GM18505 (cell line): ENCODE measurements around the gene ZMIZ2.

Experiments used
- ATAC-seq: cut with Tn5 transposase; IDR thresholded peaks from one replicate; pipeline ENCODE4 v1.9.1; 2021; ENCODE audit not compliant: unreplicated experiment
- POLR2A ChIP-seq: IDR thresholded peaks from 4 replicates; pipeline ENCODE4 v1.6.1; 2011; ENCODE audit warnings: borderline replicate concordance; ENCODE audit not compliant: insufficient read depth, insufficient read length; ENCODE audit errors: extremely low read depth

Gene ZMIZ2

DNA sequence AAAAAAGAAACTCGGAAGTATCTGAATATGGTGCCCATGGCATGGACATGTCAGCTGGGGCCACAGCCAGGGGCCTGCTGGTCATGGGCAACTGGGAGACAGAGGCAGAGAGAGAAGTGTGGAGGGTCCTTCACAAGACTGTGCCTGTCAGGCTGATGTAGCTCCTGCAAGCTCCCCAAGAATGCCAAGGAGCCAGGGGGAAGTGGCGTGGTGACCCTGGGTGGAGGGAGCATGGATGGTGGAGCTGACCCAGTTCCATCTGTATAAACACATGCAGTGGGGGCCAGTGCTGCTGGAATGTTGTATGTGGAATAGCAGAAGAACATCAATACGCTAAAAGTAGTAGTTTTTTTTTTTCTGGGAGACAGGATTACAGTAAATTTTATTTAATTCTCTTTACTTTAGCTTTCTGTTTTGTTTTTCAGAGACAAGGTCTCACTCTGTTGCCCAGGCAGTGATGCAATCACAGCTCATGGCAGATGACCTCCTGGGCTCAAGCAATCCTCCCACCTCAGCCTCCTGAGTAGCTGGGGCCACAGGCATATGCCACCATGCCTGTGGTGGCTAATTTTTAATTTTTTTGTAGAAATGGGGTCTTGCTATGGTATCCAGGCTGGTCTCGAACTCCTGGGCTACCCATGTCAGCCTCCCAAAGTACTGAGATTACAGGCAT, 10.5 kb upstream of the ZMIZ2 start:
- ATAC-seq = no peak
- TF ChIP-seq POLR2A = no peak

DNA sequence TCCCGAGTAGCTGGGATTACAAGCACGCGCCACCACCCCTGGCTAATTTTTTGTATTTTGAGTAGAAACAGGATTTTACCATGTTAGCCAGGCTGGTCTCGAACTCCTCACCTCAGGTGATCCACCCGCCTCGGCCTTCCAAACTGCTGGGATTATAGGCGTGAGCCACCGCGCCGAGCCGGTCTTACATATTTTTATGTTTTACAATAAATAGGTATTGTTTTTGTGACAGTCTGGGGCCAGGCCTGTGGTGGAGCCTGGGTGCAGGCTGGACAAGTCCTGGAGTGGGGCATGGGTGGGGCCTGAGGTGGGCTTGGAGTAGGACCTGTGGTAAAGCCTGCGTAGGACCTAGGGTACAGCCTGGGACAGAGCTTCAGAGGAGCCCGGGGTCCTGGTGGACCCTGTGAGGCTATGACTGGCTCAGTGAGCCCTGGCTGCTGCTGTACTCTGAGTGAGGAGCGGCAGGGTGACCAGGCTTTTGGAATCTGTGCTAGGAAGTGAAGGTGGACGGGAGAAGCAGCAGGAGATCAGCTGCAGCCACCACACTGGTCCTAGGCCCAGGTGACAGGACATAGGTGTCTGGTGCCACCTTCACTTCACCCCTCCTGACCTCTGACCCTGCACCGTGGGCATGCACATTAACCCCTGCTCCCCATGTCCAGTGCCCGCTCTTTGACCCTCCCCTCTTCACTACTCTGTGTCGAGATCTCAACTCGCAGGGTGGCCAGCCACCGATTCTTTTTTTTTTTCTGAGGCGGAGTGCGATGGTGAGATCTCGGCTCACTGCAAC, 9.6 kb upstream of the ZMIZ2 start:
- no peak for ATAC-seq
- no peak for TF ChIP-seq POLR2A

DNA sequence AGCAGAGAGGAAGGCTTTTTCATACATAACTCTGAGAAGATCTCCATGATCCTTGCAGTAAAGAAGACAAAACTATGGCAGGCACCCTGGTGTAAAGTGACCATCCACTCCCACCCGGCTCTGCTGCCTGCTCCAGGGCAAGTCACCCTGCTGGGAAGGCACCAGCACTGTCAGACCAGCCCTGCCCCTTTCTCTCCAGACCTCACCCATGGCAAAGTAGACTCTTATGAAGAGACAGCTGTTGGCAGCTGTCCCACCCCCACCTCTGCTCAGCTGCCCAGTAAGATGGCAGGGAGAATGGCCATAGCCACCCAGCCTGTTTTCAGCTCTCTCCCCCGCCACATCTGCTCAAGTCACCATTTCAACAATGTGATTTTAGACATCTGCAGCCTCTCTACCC, 8.6 kb upstream of the ZMIZ2 start:
- no peak for TF ChIP-seq POLR2A
- ATAC-seq = no peak

DNA sequence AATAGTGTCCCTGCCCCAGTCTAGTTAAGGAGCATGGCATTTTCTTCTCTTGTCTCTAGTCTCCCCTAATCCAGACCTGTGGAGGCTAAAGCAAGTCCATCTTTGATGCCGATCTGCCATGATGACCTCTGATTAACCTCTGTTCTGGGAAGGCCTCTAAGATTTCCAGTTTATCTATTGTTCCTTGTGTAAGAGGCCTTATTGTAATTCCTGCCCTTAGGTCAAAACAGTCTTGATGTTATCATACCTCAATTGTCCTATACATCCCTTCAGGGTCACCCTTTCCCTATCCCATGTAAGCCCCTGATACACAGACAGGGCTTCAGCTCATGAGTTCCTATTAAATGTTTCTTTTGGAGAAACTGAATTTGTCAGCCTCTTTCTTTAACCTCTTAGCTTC, 4.9 kb upstream of the ZMIZ2 start:
- TF ChIP-seq POLR2A = no peak

DNA sequence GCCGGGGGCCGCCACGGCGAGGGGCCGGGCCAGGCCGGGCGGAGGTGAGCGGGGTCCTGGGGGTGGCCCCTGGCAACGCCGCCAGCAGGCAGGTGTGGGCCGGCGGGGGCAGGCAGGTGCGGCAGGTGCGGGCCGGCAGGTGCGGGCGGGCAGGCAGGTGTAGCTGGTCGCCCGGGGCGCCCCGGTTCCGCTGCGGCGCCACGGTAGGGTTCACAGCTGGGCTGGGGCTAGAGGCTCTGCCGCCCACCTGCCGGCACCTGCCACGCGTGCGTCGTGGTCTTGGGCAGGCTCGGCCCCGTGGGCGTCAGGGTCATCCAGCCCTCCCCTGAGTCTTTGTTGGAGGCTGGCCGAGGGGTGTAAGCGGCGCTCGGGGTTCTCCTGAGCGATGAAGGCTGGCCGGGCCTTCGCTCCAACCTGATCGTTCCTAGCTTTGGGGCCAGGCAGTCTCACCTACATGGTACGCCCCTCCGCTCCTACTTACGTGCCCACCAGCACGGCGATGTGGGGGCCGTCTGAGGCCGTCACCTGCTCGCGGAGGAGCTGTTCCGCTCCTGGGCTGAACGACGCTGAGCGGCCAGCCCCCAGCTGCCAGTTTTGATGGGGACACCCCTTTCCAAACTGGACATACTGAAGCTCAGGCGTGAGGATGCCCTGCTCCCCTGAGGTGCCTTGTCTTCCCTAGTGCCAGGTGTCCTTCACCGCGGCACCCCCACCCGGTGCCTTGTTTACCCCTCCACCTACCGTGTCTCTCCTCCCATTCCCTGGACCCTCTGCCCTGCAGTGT, 493 bp downstream of the ZMIZ2 start:
- TF ChIP-seq POLR2A = no peak
- ATAC-seq = peak; percentile 9

More for the DNA sequence above, 4.9 kb upstream of the ZMIZ2 start:
- ATAC-seq = no peak

DNA sequence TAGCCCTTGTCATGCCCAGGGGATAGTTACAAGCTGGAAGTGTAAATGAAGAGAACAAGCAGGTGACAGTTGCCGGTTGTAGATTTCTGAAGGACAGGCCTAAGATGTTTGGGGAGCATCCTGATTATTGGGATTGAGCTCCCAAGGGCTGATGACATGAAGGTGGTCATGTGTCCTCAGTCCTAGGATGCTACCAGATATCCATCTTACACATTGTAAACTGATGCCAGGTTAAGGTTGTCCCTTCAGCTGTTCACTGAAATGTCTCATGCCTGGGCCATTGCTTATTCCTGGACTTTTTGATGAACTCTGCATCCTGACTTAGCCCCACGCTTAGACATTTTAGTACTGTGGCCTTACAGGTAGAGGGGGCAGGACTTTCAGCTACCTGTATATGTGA, 1.3 kb downstream of the ZMIZ2 start:
- no peak for ATAC-seq
- no peak for TF ChIP-seq POLR2A

DNA sequence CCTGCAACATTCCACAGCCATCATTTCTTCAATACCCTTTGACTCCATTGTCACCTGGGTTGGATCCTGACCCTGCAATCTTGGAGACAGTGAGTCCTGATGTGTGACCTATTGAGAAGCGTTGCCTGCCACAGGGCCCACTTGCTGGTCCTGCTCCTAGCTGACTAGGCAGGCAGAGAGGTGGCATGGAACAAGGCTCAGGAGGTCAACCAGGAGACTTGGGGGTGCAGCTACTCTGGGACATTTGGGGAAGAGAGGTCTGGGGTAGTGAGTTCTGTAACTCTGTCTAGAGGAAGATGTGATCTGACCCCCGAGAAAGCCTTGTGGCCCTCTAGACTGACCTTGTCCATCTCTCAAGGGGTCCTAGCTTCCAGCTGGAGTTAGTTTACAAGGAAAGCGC, 1.8 kb downstream of the ZMIZ2 start:
- ATAC-seq = no peak
- no peak for TF ChIP-seq POLR2A

DNA sequence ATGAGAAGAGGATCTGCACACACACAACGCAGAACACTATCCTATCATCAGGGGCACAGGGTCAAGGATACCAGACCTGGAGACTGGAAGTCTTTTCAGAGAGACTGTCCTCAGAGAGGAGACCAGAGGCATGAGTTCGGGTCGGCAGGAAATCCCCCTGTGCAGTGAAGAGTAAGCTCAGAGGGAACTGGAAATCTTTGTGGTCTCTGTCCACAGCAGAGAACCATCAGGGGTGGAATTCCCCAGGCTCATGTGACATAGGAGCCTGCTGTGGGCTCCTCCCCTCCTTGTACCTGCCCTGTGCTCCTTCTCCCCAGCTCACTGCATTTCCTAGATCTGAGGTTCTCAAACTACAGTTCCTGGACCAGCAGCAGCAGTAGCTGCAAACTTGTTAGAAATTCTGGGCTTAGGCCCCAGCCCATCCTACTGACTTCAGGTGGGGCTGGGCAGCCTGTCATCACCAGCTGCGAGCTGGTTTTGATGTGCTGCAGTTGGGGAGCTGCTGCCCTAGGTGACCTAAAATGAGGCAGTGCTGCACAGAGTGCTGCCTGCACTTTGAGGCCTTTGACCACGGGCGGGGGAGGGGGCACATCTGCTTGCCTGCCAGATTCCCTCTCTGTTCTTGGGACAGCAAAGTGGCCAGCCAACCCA, 2.4 kb downstream of the ZMIZ2 start:
- peak; percentile 58 for TF ChIP-seq POLR2A
- peak; percentile 49 for ATAC-seq

DNA sequence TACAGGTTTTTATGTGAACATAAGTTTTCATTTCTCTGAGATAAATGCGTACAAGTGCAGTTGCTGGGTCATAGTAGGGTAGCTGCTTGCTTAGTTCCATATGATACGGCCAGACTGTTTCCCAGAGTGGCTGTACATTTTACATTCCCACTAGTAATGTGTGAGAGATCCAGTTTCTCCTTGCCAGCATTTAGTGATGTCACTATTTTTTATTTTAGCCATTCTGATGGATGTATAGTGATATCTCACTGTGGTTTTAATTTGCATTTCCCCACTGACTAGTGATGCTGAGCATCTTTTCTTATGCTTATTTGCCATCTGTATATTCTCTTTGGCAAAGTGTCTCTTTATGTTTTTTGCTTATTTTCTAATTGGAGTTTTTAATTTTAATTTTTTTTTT, 4.2 kb downstream of the ZMIZ2 start:
- no peak for TF ChIP-seq POLR2A
- no peak for ATAC-seq

DNA sequence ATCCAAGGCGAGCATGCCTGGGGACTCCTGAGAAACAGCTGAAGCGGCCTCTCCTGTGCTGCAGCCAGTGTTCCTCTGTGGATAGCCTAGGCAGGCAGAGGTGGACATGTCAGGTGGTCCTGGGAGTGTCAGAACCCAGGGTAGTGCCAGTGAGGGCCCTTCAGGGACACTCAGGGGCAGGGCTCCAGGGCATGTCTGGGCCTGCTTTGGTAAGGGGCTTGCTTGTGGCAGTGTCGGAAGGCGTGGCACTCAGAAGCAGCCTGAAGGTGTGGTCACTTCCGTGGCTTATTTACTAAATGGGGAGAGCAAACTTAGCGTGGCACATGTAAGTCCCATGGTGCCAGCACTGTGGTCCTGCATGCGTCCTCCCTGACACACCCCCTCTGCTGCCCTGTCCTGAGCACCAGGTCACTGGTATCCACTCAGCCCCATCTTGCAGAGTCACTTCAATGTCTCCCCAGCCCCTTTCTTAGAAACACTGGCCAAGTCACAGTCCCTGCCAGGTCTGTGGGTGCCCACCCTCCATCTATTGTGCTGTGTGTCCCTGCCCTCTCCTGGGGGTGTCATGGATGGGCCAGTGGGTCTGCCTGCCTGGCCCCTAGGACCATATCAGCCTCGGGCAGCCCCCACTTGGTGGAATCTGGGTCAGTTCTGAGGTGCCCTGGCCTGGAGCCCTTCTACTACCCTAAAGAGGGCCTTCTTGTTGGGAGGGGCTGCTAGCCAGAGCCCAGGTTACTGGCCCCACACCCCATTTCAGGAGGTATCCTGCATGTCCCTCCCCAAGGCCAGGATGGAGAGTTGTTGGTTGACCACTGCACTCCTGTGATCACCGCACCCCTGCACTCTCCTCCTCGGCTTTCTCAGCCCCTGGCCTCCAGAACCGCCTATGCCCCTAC, 6.4 kb downstream of the ZMIZ2 start:
- ATAC-seq = no peak
- TF ChIP-seq POLR2A = no peak

DNA sequence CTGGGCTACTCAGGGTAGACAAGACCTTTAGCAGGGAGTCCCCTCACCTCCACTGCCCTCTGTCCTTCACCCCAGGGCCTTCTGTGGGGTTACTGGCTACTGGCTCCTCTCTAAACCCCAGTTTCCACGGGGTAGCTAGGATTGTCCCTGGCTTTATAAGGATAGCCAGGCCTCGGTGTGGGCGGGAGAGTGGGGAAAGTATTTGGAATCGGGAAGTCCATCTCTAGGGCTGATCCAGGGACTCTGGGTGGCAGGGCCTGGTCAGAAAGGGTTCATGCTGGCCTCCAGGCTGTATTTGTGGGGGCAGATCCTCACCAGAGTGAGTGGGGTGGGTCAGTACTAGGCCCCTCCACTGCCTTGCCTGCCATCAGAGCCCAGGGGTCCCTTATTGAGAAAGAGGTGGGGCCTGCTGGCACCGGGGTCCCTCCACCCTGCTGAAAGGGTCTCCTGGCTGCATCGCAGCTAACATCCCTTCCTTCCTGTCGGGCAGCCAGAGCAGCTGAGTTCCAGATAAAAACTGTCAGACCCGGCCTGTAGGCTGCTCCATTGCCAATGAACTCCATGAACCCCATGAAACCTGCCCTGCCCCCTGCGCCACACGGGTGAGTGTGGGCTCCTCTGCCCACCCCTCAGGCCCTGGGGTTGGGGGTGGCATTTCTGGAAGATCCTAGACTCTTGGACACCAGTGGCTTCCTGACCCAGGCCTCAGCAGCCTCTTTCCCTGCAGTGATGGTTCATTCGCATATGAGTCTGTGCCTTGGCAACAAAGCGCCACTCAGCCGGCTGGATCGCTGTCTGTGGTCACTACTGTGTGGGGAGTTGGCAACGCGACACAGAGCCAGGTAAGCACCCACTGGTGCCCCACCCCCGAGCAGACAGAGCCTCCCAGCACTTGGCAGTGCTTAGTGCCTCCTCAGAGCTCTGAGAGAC, 7.3 kb downstream of the ZMIZ2 start:
- no peak for TF ChIP-seq POLR2A
- ATAC-seq = no peak
